Ascending aorta (tissue), 2 donors: ENCODE data around the gene PALM. TPM values are rescaled to one million over a fixed set of nuclear protein-coding genes. Genes with fewer than 3 reads are reported as not detected.
"Not testable (repeated sequence)": the region's sequence is repeated elsewhere in the genome, so short reads cannot be mapped to it uniquely, and the experiment has no call there.

Experiments used
- DNase-seq, 2 donors: peaks; one replicate each; pipeline ENCODE4 v3.0.0-alpha.2; 2019; ENCODE audit warnings: low spot score in 2 of 2
- H3K27ac ChIP-seq, 2 donors: fragments of 200-600 bp; sonication (generic); one replicate each; pipeline ENCODE4 v1.5.1; 2016 to 2017; ENCODE audit warnings: mild to moderate bottlenecking in 1 of 2
- H3K27me3 ChIP-seq: fragments of 200-600 bp; sonication (generic); one replicate; pipeline ENCODE4 v1.5.1; 2017
- H3K36me3 ChIP-seq, 2 donors: fragments of 200-600 bp; sonication (generic); one replicate each; pipeline ENCODE4 v1.5.1; 2016
- H3K4me1 ChIP-seq, 2 donors: fragments of 200-600 bp; sonication (generic); one replicate each; pipeline ENCODE4 v1.5.1; 2016 to 2017; ENCODE audit warnings: mild to moderate bottlenecking in 1 of 2
- H3K4me3 ChIP-seq, 2 donors: fragments of 200-600 bp; sonication (generic); one replicate each; pipeline ENCODE4 v1.5.1; 2016 to 2017; ENCODE audit warnings: mild to moderate bottlenecking in 1 of 2
- H3K9me3 ChIP-seq, 2 donors: fragments of 200-600 bp; sonication (generic); one replicate each; pipeline ENCODE4 v1.5.1; 2016
- CTCF ChIP-seq, 3 experiments: fragments of 200-600 bp in 2 of 3; fragments of 450-650 bp in 1 of 3; sonication (generic) in 2 of 3; IDR thresholded peaks; one replicate each; pipeline ENCODE4 v1.5.1; 2016 to 2019; ENCODE audit warnings: antibody characterized with exemption in 3 of 3, mild to moderate bottlenecking in 1 of 3, moderate library complexity in 1 of 3
- intact Hi-C: fragments of 100-400 bp; cut with DNase I; formaldehyde crosslinking; loops from one replicate; pipeline ENCODE4 v1.15.1; 2023
- total RNA-seq: library from RNA; depleted of rRNA; stranded (reverse); fragments of >200 nt; gene quantifications from one replicate; pipeline ENCODE4 v1.1.0, GENCODE V29; 2016

The PALM gene
- total RNA-seq, 1 donor from 2014 or later: 107 TPM

GRCh38 chr19:662962-663681 is 45.6 kb upstream of the PALM start, which contains the start of gene RNF126:
TSS of gene RNF126 (minus strand) at chr19:663214. CDS start at chr19:663121, 93 bp downstream.
- H3K27me3 ChIP-seq: no peaks in the 10 kb centered on the region
- peaks cover 16 to 36% of the 10 kb centered on the region in 2 donors for H3K4me1 ChIP-seq
- peak; percentile 66 to 96 for DNase-seq
- H3K36me3 ChIP-seq: no peaks in the 10 kb centered on the region
- no peaks in the 10 kb centered on the region for H3K9me3 ChIP-seq
- H3K4me3 ChIP-seq: peak within 1 kb of the TSS; percentile 88 to 99
- intact Hi-C loops: loop anchor here (1.0 to 2.0 kb wide), 4 partner anchors 14 to 134 kb away; partner anchors contain the start of genes FGF22, POLRMT and PTBP1
- TF ChIP-seq CTCF (IDR thresholded peaks at IDR 0.05): no peak
- peak within 1 kb of the TSS; percentile 91 to 92 for H3K27ac ChIP-seq

DNA sequence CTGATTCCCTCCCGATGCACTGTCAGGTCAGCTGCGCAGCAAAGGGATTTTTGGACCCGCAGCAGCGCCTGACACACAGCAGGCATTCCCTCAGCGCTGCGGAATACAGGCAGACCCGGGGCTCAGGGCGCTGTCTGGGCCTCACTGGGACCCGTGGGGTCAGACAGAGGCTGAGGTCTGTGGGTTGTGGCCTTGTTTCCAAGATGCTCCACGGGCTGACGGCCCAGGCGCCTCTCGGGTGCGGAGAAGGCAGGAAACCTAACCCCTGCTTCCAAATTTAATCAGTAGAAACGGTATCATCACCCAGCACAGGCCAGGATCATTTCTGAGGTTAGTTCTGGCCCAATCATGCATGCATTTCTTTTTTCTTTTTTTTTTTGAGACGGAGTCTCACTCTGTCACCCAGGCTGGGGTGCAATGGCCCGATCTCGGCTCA is 45.0 kb upstream of the PALM start:
- peak overlapping the region; percentile 91 to 92 for H3K27ac ChIP-seq

GRCh38 chr19:664913-665443 is 43.8 kb upstream of the PALM start:
- no peaks in the 10 kb centered on the region for H3K27me3 ChIP-seq
- H3K4me1 ChIP-seq: peaks cover 16 to 35% of the 10 kb centered on the region in 2 donors
- intact Hi-C loops: loop anchor here (1.0 to 2.0 kb wide), 2 partner anchors 69 to 256 kb away; no protein-coding TSS in a partner anchor
- peak; percentile 94 to 99 (median 97) for TF ChIP-seq CTCF (IDR thresholded peaks at IDR 0.05)
- peak overlapping the region in 1 of 2 donors; percentile 41 for H3K4me3 ChIP-seq
- H3K27ac ChIP-seq: no peak overlapping the region
- DNase-seq: peak in 1 of 2 donors; percentile 87
- no peaks in the 10 kb centered on the region for H3K9me3 ChIP-seq
- H3K36me3 ChIP-seq: no peaks in the 10 kb centered on the region

More for the DNA sequence above, 45.0 kb upstream of the PALM start:
- Histone ChIP-seq H3K4me3 (peak overlapping the region; percentile 88 to 99), H3K9me3 (no peaks in the 10 kb centered on the region), H3K27me3 (no peaks in the 10 kb centered on the region), H3K4me1 (peaks cover 16 to 36% of the 10 kb centered on the region in 2 donors), H3K36me3 (no peaks in the 10 kb centered on the region)
- no peak for DNase-seq
- intact Hi-C loops: loop anchor here (1.0 to 2.0 kb wide), 5 partner anchors 14 to 257 kb away; partner anchors contain the start of genes FGF22, POLRMT and PTBP1
- TF ChIP-seq CTCF (IDR thresholded peaks at IDR 0.05): no peak

DNA sequence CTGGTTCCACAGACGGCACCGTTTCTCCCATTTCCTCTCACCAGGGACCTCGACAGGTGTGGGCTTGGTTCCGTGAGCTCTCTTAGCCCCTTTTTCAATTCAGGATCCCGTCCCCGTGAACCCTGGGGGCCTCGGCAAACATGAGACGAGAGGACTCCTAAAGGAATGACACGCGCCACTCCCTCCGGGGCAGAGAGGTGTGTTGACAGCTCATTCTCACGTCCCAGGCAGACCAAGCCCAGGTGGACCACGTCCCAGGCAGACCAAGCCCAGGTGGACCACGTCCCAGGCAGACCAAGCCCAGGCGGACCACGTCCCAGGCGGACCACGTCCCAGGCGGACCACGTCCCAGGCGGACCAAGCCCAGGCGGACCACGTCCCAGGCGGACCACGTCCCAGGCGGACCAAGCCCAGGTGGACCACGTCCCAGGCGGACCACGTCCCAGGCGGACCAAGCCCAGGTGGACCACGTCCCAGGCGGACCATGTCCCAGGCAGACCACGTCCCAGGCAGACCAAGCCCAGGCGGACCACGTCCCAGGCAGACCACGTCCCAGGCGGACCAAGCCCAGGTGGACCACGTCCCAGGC is 41.7 kb upstream of the PALM start:
- H3K9me3 ChIP-seq, H3K27me3 ChIP-seq, DNase-seq, H3K27ac ChIP-seq, intact Hi-C loops, H3K4me3 ChIP-seq, H3K36me3 ChIP-seq: not testable (repeated sequence)
- peaks cover 5 to 15% of the 10 kb centered on the region in 2 donors for H3K4me1 ChIP-seq

GRCh38 chr19:668675-669434 is 39.9 kb upstream of the PALM start:
- DNase-seq, H3K4me3 ChIP-seq, H3K4me1 ChIP-seq, H3K9me3 ChIP-seq, intact Hi-C loops, H3K27ac ChIP-seq, H3K27me3 ChIP-seq, H3K36me3 ChIP-seq: not testable (repeated sequence)

- Histone ChIP-seq H3K27ac (no peak overlapping the region), H3K4me1 (peaks cover 0 to 2% of the 10 kb centered on the region in 2 donors), H3K36me3 (no peaks in the 10 kb centered on the region), H3K27me3 (no peaks in the 10 kb centered on the region), H3K4me3 (no peak overlapping the region), H3K9me3 (no peaks in the 10 kb centered on the region)
- intact Hi-C loops: loop anchor here (10.0 kb wide), 1 partner anchor 314 kb away; the partner anchor contains the start of gene WDR18
- DNase-seq: no peak
- TF ChIP-seq CTCF (IDR thresholded peaks at IDR 0.05): no peak
Observed at GRCh38 chr19:670609-671075, 38.1 kb upstream of the PALM start.
